AG08396 (cell line): ENCODE measurements around the gene MFAP3.
"Not testable (repeated sequence)": the region's sequence is repeated elsewhere in the genome, so short reads cannot be mapped to it uniquely, and the experiment has no call there.

Experiments used
- DNase-seq: peaks from one replicate; pipeline ENCODE4 v3.0.0; 2012; ENCODE audit warnings: low spot score, mixed read lengths

Gene MFAP3

GRCh38 chr5:154038707-154039457 is at the start of gene MFAP3, which contains the start of gene FAM114A2:
Gene MFAP3, plus strand, starts transcription at chr5:154038967. Its CDS starts 10,756 bp downstream, at chr5:154049723.
Gene FAM114A2, minus strand, starts transcription at chr5:154038910. Its CDS starts 3,957 bp downstream, at chr5:154034953.
- DNase-seq = peak; percentile 92

- DNase-seq = no peak
Observed at GRCh38 chr5:153991168-153991567, 47.6 kb upstream of the MFAP3 start.

- DNase-seq = no peak
Observed at GRCh38 chr5:153998010-153998409, 40.8 kb upstream of the MFAP3 start.

- no peak for DNase-seq
Observed at GRCh38 chr5:153998768-153999167, 40.0 kb upstream of the MFAP3 start.

GRCh38 chr5:153999995-154000394 is 38.8 kb upstream of the MFAP3 start:
- DNase-seq = no peak

- DNase-seq = no peak
Observed at GRCh38 chr5:154000703-154001102, 38.1 kb upstream of the MFAP3 start.

- no peak for DNase-seq
Observed at GRCh38 chr5:154002093-154002492, 36.7 kb upstream of the MFAP3 start.

GRCh38 chr5:154002511-154003020 is 36.2 kb upstream of the MFAP3 start:
- no peak for DNase-seq

GRCh38 chr5:154005648-154006047 is 33.1 kb upstream of the MFAP3 start:
- DNase-seq = no peak

GRCh38 chr5:154010660-154011059 is 28.1 kb upstream of the MFAP3 start:
- peak; percentile 4 for DNase-seq

- no peak for DNase-seq
Observed at GRCh38 chr5:154015071-154015693, 23.6 kb upstream of the MFAP3 start.

GRCh38 chr5:154018919-154019318 is 19.8 kb upstream of the MFAP3 start:
- not testable (repeated sequence) for DNase-seq

GRCh38 chr5:154025951-154026350 is 12.8 kb upstream of the MFAP3 start:
- DNase-seq = no peak

GRCh38 chr5:154031937-154032489 is 6.8 kb upstream of the MFAP3 start:
- no peak for DNase-seq

GRCh38 chr5:154034944-154035343 is 3.8 kb upstream of the MFAP3 start:
- no peak for DNase-seq

GRCh38 chr5:154038261-154038706 is 483 bp upstream of the MFAP3 start:
- no peak for DNase-seq

- no peak for DNase-seq
Observed at GRCh38 chr5:154039458-154039829, 677 bp downstream of the MFAP3 start.

- no peak for DNase-seq
Observed at GRCh38 chr5:154042766-154043165, 4.0 kb downstream of the MFAP3 start.

- no peak for DNase-seq
Observed at GRCh38 chr5:154044099-154044498, 5.3 kb downstream of the MFAP3 start.

- no peak for DNase-seq
Observed at GRCh38 chr5:154044581-154044980, 5.8 kb downstream of the MFAP3 start.

GRCh38 chr5:154046486-154046885 is 7.7 kb downstream of the MFAP3 start:
- no peak for DNase-seq

GRCh38 chr5:154047324-154047723 is 8.6 kb downstream of the MFAP3 start:
- DNase-seq = no peak

- no peak for DNase-seq
Observed at GRCh38 chr5:154049636-154050035, 10.9 kb downstream of the MFAP3 start.
